SJSA1 (cell line): Measurements from ENCODE around the gene PROCA1. TPM values are rescaled to one million over a fixed set of nuclear protein-coding genes. Genes with fewer than 3 reads are reported as not detected.
"Not testable (repeated sequence)": the region's sequence is repeated elsewhere in the genome, so short reads cannot be mapped to it uniquely, and the experiment has no call there.

Experiments used
- DNase-seq, 2 experiments: peaks; one replicate each; pipeline ENCODE4 v3.0.0-alpha.2; 2015 to 2020; ENCODE audit warnings: low spot score in 2 of 2, low read depth in 1 of 2
- H3K27ac ChIP-seq: fragments of 250-450 bp; sonication (Bioruptor Pico); 2 replicates; pipeline ENCODE4 v1.5.1; 2020; ENCODE audit warnings: mild to moderate bottlenecking, moderate library complexity
- H3K27me3 ChIP-seq: fragments of 250-450 bp; sonication (Bioruptor Pico); replicated peaks from 2 replicates; pipeline ENCODE4 v1.5.1; 2020; ENCODE audit warnings: mild to moderate bottlenecking, moderate library complexity
- H3K36me3 ChIP-seq: fragments of 250-450 bp; sonication (Bioruptor Pico); 2 replicates; pipeline ENCODE4 v1.5.1; 2020; ENCODE audit warnings: mild to moderate bottlenecking
- H3K4me1 ChIP-seq: fragments of 250-450 bp; sonication (Bioruptor Pico); replicated peaks from 2 replicates; pipeline ENCODE4 v1.6.1; 2021; ENCODE audit warnings: mild to moderate bottlenecking
- H3K4me3 ChIP-seq: fragments of 250-450 bp; sonication (Bioruptor Pico); 2 replicates; pipeline ENCODE4 v1.5.1; 2020; ENCODE audit warnings: mild to moderate bottlenecking
- H3K9me3 ChIP-seq: fragments of 250-450 bp; sonication (Bioruptor Pico); replicated peaks from 2 replicates; pipeline ENCODE4 v1.5.1; 2020; ENCODE audit warnings: mild to moderate bottlenecking
- total RNA-seq: library from RNA; depleted of rRNA; stranded (reverse); fragments of >200 nt; shearing (Covaris generic); gene quantifications from 2 replicates; pipeline ENCODE4 v1.2.3, GENCODE V29; 2014

The PROCA1 gene
- total RNA-seq, 1 experiment from 2014 or later = 0.53 TPM

DNA sequence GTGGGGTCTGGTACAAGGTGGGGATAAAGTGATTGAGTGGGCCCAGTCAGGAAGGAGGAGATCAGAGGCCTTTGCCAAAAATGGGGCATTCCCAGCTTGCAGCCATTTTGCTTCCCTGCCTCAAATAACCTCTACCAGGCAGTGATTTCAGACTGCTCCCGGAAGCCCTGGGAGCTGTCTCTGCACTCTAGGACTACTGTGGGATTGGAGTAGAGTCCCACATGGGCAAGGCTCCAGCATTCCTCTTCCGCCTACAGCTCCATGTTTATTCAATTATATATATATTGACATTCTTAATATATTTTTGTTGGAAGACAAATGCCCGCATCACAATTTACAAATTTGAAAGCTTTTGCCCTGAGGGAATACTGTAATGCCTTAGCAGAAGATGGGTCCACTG is 36.2 kb downstream of the PROCA1 start:
- Histone ChIP-seq H3K9me3 (no peaks in the 10 kb centered on the region), H3K4me3 (no peak overlapping the region), H3K27ac (no peak overlapping the region), H3K4me1 (no peaks in the 10 kb centered on the region), H3K27me3 (no peaks in the 10 kb centered on the region), H3K36me3 (peaks cover 97% of the 10 kb centered on the region)
- no peak for DNase-seq

DNA sequence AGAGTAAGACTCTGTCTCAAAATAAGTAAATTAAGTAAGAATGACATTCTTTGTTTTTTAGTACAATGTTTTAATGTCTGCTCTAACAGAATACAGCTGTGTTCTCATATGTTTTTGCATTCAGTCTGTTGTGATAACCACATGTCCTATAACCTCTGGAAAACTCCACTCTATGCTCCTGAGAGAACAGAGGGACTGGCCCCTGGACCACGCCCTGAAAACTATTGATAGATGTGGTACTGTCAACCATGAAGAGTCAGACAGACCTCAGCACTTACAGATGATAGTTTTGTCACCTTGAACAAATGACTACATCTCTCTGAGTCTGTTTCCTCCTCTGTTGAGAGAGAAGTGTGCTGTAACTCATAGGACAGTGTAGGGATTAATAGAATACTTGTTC is 41.8 kb downstream of the PROCA1 start:
- Histone ChIP-seq H3K27ac (no peak overlapping the region), H3K4me1 (no peaks in the 10 kb centered on the region), H3K9me3 (no peaks in the 10 kb centered on the region), H3K36me3 (peaks cover 90% of the 10 kb centered on the region), H3K27me3 (no peaks in the 10 kb centered on the region), H3K4me3 (no peak overlapping the region)
- no peak for DNase-seq

DNA sequence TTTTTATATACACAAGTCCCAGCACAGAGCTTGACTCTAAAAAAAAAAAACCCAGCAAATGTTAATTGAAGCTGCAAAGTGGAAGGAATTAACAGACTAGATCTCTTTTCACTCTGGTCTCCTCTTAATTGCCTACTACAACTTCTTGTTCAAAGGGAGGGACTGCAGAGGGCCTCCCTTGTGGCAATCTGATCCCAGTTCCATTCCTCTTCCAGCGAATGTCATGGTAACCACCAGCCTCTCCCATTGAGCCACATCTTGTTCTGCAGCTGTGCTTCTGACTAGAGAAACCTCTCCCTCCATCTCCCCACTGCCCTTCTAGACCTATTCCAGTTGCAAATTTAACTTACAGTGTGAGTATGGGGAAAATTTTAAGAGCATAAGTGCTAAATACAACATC is 43.8 kb downstream of the PROCA1 start:
- Histone ChIP-seq H3K4me3 (no peak overlapping the region), H3K9me3 (no peaks in the 10 kb centered on the region), H3K27ac (no peak overlapping the region), H3K36me3 (peaks cover 86% of the 10 kb centered on the region), H3K27me3 (no peaks in the 10 kb centered on the region), H3K4me1 (peaks cover 9% of the 10 kb centered on the region)
- DNase-seq = no peak

DNA sequence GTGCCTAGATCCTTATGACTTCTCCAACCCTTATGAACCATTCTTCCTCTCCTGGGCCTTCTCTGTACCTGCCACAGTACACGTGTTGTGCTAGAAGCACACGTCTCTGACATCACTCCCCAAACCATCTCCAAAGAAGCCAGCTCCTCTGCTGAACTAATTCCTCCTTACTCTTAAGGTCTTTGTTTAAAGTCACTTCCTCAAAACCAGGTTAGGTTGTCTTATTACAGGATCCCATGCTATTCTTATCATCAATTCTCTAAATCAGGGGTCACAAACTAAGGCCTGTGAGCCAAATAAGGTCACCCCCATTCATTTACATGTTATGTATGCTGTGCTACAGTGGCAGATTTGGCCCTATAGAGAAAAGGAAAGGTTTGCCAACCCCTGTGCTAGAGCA is 45.7 kb downstream of the PROCA1 start:
- no peak overlapping the region for H3K4me3 ChIP-seq
- H3K27me3 ChIP-seq = no peaks in the 10 kb centered on the region
- DNase-seq = no peak
- H3K27ac ChIP-seq = no peak overlapping the region
- no peaks in the 10 kb centered on the region for H3K9me3 ChIP-seq
- H3K36me3 ChIP-seq = peaks cover 80% of the 10 kb centered on the region
- H3K4me1 ChIP-seq = peaks cover 12% of the 10 kb centered on the region

DNA sequence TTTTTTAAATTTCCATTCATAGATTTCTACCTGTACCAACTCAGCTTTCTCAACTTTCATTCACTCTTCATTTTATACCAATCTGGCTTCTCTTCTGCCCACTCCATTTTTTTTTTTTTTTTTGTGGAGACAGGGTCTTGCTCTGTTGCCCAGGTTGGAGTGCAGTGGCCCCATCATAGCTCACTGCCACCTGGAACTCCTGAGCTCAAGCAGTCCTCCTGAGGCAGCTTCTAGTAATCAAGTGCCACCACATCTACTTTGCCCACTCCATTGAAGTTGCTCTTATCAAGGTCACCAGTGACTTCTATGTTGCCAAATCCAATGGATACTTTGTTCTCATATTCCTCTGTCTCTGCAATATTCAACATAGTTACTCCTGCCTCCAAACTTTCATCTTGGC is 48.0 kb downstream of the PROCA1 start:
- Histone ChIP-seq H3K4me3 (no peak overlapping the region), H3K9me3 (no peaks in the 10 kb centered on the region), H3K27ac (no peak overlapping the region), H3K4me1 (peaks cover 17% of the 10 kb centered on the region), H3K36me3 (peaks cover 71% of the 10 kb centered on the region), H3K27me3 (no peaks in the 10 kb centered on the region)
- DNase-seq = no peak

DNA sequence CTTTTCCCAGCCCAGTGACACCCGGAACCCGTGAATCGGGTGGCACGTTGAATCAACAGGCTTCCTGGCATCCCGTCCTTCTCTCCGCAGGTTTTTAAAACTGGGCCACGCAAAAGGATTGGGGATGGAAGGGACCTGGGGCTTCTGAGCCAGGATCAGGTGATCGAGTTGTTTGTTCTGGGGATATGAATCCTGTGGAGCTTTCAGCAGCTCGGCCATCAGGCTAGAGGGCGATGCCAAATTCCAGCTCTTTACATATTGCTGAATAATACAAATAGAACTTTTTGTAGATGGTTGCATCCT is 49.2 kb downstream of the PROCA1 start:
- peak overlapping the region; percentile 76 for H3K4me3 ChIP-seq
- peaks cover 69% of the 10 kb centered on the region for H3K36me3 ChIP-seq
- no peaks in the 10 kb centered on the region for H3K27me3 ChIP-seq
- DNase-seq = no peak
- H3K9me3 ChIP-seq = no peaks in the 10 kb centered on the region
- H3K4me1 ChIP-seq = peaks cover 17% of the 10 kb centered on the region
- peak overlapping the region; percentile 87 for H3K27ac ChIP-seq

DNA sequence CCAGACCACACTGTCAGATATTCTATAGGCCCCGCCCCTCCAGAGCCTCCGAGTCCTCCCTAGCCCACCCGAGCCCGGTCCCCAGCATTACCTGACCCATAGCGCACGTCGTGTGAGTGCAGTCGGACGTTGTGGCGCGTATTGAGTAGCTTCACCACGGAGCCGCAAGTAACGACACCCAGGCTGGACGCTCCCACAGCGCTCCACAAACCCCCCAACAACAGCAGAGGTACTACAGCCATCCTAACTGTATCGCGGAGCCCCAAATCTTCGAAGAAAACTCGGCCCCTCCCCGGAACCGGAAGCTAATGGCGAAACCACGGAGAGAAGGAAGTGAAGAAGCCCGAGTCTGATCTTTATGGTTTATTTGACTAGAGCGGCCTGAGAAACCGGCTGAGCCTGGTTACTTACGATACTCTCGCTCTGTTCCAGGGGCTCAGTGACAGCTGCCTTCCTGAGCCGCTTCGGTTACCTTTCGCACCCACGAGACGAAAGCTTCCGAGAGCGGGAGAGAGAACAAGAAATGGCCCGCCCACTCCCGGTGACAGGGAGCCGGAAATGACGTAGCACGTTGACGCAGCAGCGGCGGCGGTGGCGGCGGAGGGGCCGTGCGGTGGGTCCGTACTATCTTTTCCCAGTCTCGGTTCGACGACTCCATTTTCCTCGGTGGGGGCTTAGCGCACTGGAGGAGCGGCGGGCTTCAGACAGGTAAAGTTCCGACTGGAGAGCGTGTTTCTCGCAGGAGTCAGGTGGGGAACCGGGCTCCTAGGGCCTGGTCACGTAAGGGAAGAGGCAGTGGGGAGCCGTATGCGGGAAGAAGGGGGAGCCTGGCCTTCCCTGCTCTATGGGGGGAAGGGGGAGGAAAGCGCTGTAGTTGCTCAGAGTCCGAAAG is 49.8 kb downstream of the PROCA1 start, which contains the start of the genes SDF2 and SUPT6H:
TSS of gene SDF2 (minus strand) at position 272 of the 892 bp plus-strand sequence. CDS start at position 242, 30 bp downstream.
TSS of gene SUPT6H (plus strand) at position 571 of the 892 bp plus-strand sequence. CDS start 11,197 bp downstream, outside the sequence.
- H3K27me3 ChIP-seq = no peaks in the 10 kb centered on the region
- H3K4me1 ChIP-seq = peaks cover 17% of the 10 kb centered on the region
- no peaks in the 10 kb centered on the region for H3K9me3 ChIP-seq
- H3K27ac ChIP-seq = peak within 1 kb of the TSS; percentile 87
- DNase-seq = peak; percentile 88 to 95
- H3K4me3 ChIP-seq = peak within 1 kb of the TSS; percentile 76
- peaks cover 72% of the 10 kb centered on the region for H3K36me3 ChIP-seq

DNA sequence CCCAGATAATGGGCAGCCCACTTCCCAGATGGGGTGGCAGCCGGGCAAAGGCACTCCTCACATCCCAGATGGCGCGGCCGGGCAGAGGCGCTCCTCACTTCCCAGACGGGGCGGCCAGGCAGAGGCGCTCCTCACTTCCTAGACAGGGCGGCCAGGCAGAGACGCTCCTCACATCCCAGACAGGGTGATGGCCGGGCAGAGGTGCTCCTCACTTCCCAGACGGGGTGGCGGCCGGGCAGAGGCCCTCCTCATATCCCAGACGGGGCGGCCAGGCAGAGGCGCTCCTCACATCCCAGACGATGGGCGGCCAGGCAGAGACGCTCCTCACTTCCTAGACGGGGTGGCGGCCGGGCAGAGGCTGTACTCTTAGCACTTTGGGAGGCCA is 52.2 kb downstream of the PROCA1 start:
- not testable (repeated sequence) for H3K9me3 ChIP-seq, DNase-seq, H3K4me3 ChIP-seq, H3K27ac ChIP-seq, H3K27me3 ChIP-seq
- peaks cover 69% of the 10 kb centered on the region for H3K36me3 ChIP-seq
- H3K4me1 ChIP-seq = peaks cover 17% of the 10 kb centered on the region

DNA sequence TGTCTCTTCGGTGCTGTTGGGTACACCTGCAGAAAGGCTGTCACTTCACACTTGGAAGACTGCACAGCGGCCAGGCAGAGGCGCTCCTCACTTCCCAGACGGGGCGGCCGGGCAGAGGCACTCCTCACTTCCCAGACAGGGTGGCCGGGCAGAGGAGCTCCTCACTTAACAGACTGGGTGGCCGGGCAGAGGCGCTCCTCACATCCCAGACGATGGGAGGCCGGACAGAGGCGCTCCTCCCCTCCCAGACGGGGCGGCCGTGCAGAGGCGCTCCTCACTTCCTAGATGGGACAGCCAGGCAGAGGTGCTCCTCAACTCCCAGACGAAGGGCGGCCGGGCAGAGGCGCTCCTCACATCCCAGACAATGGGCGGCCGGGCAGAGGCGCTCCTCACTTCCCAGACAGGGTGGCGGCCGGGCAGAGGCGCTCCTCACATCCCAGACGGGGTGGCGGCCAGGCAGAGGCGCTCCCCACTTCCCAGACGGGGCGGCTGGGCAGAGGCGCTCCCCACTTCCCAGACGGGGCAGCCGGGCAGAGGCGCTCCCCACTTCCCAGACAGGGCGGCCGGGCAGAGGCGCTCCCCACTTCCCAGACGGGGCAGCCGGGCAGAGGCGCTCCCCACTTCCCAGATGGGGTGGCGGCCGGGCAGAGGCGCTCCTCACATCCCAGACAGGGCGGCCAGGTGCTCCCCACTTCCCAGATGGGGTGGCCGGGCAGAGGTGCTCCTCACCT is 52.8 kb downstream of the PROCA1 start:
- not testable (repeated sequence) for DNase-seq, H3K9me3 ChIP-seq, H3K27ac ChIP-seq, H3K27me3 ChIP-seq, H3K4me3 ChIP-seq
- H3K4me1 ChIP-seq = peaks cover 15% of the 10 kb centered on the region
- peaks cover 66% of the 10 kb centered on the region for H3K36me3 ChIP-seq

DNA sequence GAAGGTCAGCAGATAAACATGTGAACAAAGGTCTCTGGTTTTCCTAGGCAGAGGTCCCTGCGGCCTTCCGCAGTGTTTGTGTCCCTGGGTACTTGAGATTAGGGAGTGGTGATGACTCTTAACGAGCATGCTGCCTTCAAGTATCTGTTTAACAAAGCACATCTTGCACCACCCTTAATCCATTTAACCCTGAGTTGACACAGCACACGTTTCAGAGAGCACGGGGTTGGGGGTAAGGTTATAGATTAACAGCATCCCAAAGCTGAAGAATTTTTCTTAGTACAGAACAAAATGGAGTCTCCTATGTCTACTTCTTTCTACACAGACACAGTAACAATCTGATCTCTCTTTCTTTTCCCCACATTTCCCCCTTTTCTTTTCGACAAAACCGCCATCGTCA is 53.3 kb downstream of the PROCA1 start:
- not testable (repeated sequence) for H3K27ac ChIP-seq, H3K9me3 ChIP-seq, DNase-seq, H3K27me3 ChIP-seq, H3K4me3 ChIP-seq
- H3K36me3 ChIP-seq = peaks cover 68% of the 10 kb centered on the region
- peaks cover 12% of the 10 kb centered on the region for H3K4me1 ChIP-seq

DNA sequence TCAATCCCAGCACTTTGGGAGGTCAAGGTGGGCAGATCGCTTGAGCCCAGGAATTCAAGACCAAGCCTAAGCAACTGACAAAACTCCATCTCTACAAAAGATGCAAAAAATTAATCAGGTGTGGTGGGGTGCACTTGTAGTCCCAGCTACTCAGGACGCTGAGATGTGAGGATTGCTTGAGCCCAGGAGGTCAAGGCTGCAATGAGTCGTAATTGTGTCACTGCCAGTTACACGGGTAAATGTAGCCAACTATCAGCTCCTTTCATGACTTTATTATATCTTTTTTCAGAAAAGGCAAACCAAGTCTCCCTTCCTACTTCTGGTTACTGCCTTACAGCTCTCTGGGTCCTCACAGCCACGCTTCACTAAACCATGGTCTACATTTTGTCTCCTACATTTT is 53.9 kb downstream of the PROCA1 start:
- H3K27me3 ChIP-seq = no peaks in the 10 kb centered on the region
- no peaks in the 10 kb centered on the region for H3K9me3 ChIP-seq
- peaks cover 6% of the 10 kb centered on the region for H3K4me1 ChIP-seq
- peaks cover 70% of the 10 kb centered on the region for H3K36me3 ChIP-seq
- no peak for DNase-seq
- no peak overlapping the region for H3K4me3 ChIP-seq
- no peak overlapping the region for H3K27ac ChIP-seq

DNA sequence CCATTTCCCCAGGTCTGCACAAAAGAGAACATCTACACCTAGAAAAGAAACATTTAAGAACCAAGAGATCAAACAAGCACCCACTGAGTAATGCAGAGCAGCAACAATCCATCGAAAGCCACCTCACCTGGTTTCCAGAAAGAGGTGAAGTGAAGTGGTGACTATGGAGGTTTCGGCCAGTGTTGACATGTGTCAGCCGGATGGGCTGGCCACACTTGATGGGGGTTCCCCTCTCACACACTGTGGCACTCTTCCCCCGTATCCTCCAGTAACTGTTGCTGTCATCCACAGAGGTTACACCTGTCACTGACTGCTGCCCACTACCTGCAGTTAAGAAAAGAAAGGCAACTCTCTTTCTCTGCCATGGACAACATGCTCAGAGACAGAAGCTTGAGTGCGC is 56.5 kb downstream of the PROCA1 start:
- H3K27me3 ChIP-seq = no peaks in the 10 kb centered on the region
- H3K36me3 ChIP-seq = peaks cover 71% of the 10 kb centered on the region
- no peaks in the 10 kb centered on the region for H3K9me3 ChIP-seq
- no peak for DNase-seq
- H3K4me1 ChIP-seq = no peaks in the 10 kb centered on the region
- no peak overlapping the region for H3K27ac ChIP-seq
- H3K4me3 ChIP-seq = no peak overlapping the region
